Motor neuron (in vitro differentiated cells): ENCODE results near the gene OLIG2. TPM values are rescaled to one million over a fixed set of nuclear protein-coding genes. Genes with fewer than 3 reads are reported as not detected.

Experiments
- ATAC-seq, 8 experiments: fragments of 200-7000 bp; cut with Tn5 transposase; replicated peaks in 6 of 8; 2 replicates each; pipeline ENCODE4 v1.8.0; 2021; ENCODE audit warnings: mild to moderate bottlenecking in 8 of 8, moderate library complexity in 8 of 8
- H3K27ac ChIP-seq, 2 donors: fragments of 250-450 bp; sonication (Bioruptor Pico); 2 replicates each; pipeline ENCODE4 v1.9.0; 2021; ENCODE audit warnings: antibody characterized with exemption in 2 of 2, mild to moderate bottlenecking in 2 of 2, moderate library complexity in 1 of 2
- H3K4me1 ChIP-seq, 2 donors: fragments of 250-450 bp; sonication (Bioruptor Pico); replicated peaks in 1 of 2; 2 replicates each; pipeline ENCODE4 v1.6.1; 2021; ENCODE audit warnings: antibody characterized with exemption in 2 of 2, mild to moderate bottlenecking in 2 of 2, moderate library complexity in 1 of 2
- H3K4me3 ChIP-seq, 5 donors: fragments of 250-450 bp; sonication (Bioruptor Pico); 2 replicates each; pipeline ENCODE4 v1.9.0; 2021; ENCODE audit warnings: antibody characterized with exemption in 5 of 5, mild to moderate bottlenecking in 5 of 5, moderate library complexity in 4 of 5
- WGBS, 10 experiments: fragments of 450-650 bp; shearing (Covaris generic); methylation state at CpG; one replicate each; pipeline ENCODE4 v1.0.0; 2022; 5-methylcytosine and 5-hydroxymethylcytosine counted together
- in situ Hi-C, 9 experiments: fragments of 400-800 bp; cut with MboI; loops; one replicate each; pipeline ENCODE4 v1.15.0; 2021; ENCODE audit warnings: low sequenced_read_pairs in 9 of 9, low pct_unique_long_range_greater_than_20kb in 2 of 9; ENCODE audit not compliant: unreplicated experiment in 9 of 9
- total RNA-seq, 8 experiments: library from RNA; unstranded; fragments of 300-600 nt; gene quantifications; 2 replicates each; pipeline versions ENCODE4 v1.2.3 to v1.2.4, GENCODE V29; 2022

Gene OLIG2
- total RNA-seq, 8 experiments from 2014 or later: 0.18 to 10.1 (median 8.4) TPM; not detected in 1

GRCh38 chr21:33008333-33009051 lies 17.2 kb upstream of the OLIG2 start:
- peak; percentile 47 to 89 (median 68) for ATAC-seq
- Histone ChIP-seq H3K4me3 (no peak overlapping the region), H3K27ac (no peak overlapping the region), H3K4me1 (peaks cover 7 to 10% of the 10 kb centered on the region in 2 donors)
- 0 to 88% (median 48%) methylated on average over 1 to 3 of the region's 3 CpGs for WGBS, 10 experiments
- in situ Hi-C loops: no loop called here

- Histone ChIP-seq H3K4me1 (peaks cover 7 to 10% of the 10 kb centered on the region in 2 donors), H3K27ac (no peak overlapping the region), H3K4me3 (no peak overlapping the region)
- ATAC-seq: no peak
- 40 to 100% (median 85%) methylated on average over 1 of the region's 1 CpG; no CpG with 5 or more reads in 6 of the 10 experiments for WGBS, 10 experiments
- in situ Hi-C loops: no loop called here
Observed at GRCh38 chr21:33010931-33011330, 14.8 kb upstream of the OLIG2 start.

GRCh38 chr21:33011462-33011861 lies 14.3 kb upstream of the OLIG2 start:
- no peak overlapping the region for H3K4me3 ChIP-seq
- WGBS, 10 experiments: 54 to 92% (median 67%) methylated on average over 1 to 3 of the region's 3 CpGs; no CpG with 5 or more reads in 4 of the 10 experiments
- ATAC-seq: peak in 4 of 8 experiments; percentile 36 to 61 (median 44)

GRCh38 chr21:33013626-33014025 lies 12.1 kb upstream of the OLIG2 start:
- H3K4me3 ChIP-seq: no peak overlapping the region
- no peak overlapping the region for H3K27ac ChIP-seq
- WGBS, 10 experiments: 5% methylated on average over 3 of the region's 3 CpGs; no CpG with 5 or more reads in 9 of the 10 experiments
- no peak for ATAC-seq
- peaks cover 4% of the 10 kb centered on the region in 2 donors for H3K4me1 ChIP-seq
- in situ Hi-C loops: no loop called here

More at GRCh38 chr21:33011462-33011861, 14.3 kb upstream of the OLIG2 start:
- Histone ChIP-seq H3K27ac (no peak overlapping the region), H3K4me1 (peaks cover 7 to 10% of the 10 kb centered on the region in 2 donors)
- in situ Hi-C loops: no loop called here

GRCh38 chr21:33014331-33014730 lies 11.4 kb upstream of the OLIG2 start:
- in situ Hi-C loops: no loop called here

GRCh38 chr21:33015096-33015495 lies 10.6 kb upstream of the OLIG2 start:
- Histone ChIP-seq H3K27ac (no peak overlapping the region), H3K4me1 (peaks cover 2 to 5% of the 10 kb centered on the region in 2 donors), H3K4me3 (no peak overlapping the region)
- in situ Hi-C loops: no loop called here
- WGBS, 10 experiments: 17 to 70% (median 60%) methylated on average over 1 to 4 of the region's 4 CpGs; no CpG with 5 or more reads in 3 of the 10 experiments
- ATAC-seq: no peak

More at GRCh38 chr21:33014331-33014730, 11.4 kb upstream of the OLIG2 start:
- Histone ChIP-seq H3K4me3 (no peak overlapping the region), H3K27ac (no peak overlapping the region), H3K4me1 (no peaks in the 10 kb centered on the region)
- no peak for ATAC-seq
- 60 to 100% (median 89%) methylated on average over 1 of the region's 2 CpGs; no CpG with 5 or more reads in 7 of the 10 experiments for WGBS, 10 experiments

- in situ Hi-C loops: no loop called here
- no peak overlapping the region for H3K4me3 ChIP-seq
- ATAC-seq: no peak
- H3K4me1 ChIP-seq: peaks cover 9 to 11% of the 10 kb centered on the region in 2 donors
- WGBS, 10 experiments: 0 to 100% (median 80%) methylated on average over 1 to 3 of the region's 3 CpGs; no CpG with 5 or more reads in 1 of the 10 experiments
- no peak overlapping the region for H3K27ac ChIP-seq
Observed at GRCh38 chr21:33015756-33016155, 10.0 kb upstream of the OLIG2 start.

- H3K4me3 ChIP-seq: no peak overlapping the region
- WGBS, 10 experiments: 0 to 80% (median 58%) methylated on average over 1 to 7 of the region's 9 CpGs; no CpG with 5 or more reads in 1 of the 10 experiments
- H3K27ac ChIP-seq: no peak overlapping the region
- H3K4me1 ChIP-seq: peaks cover 17 to 26% of the 10 kb centered on the region in 2 donors
- in situ Hi-C loops: no loop called here
- ATAC-seq: no peak
Observed at GRCh38 chr21:33018707-33019465, 6.8 kb upstream of the OLIG2 start.

- in situ Hi-C loops: no loop called here
Observed at GRCh38 chr21:33019516-33019884, 6.2 kb upstream of the OLIG2 start.

GRCh38 chr21:33019885-33020557 lies 5.7 kb upstream of the OLIG2 start:
- H3K27ac ChIP-seq: no peak overlapping the region
- in situ Hi-C loops: no loop called here
- peak overlapping the region; percentile 5 to 25 (median 22) for H3K4me3 ChIP-seq
- peaks cover 20 to 33% of the 10 kb centered on the region in 2 donors for H3K4me1 ChIP-seq
- WGBS, 10 experiments: 0 to 100% (median 27%) methylated on average over 1 to 10 of the region's 55 CpGs; no CpG with 5 or more reads in 6 of the 10 experiments
- peak in 7 of 8 experiments; percentile 20 to 79 (median 67) for ATAC-seq

More at GRCh38 chr21:33019516-33019884, 6.2 kb upstream of the OLIG2 start:
- peaks cover 20 to 29% of the 10 kb centered on the region in 2 donors for H3K4me1 ChIP-seq
- 0 to 80% (median 39%) methylated on average over 1 to 6 of the region's 17 CpGs; no CpG with 5 or more reads in 4 of the 10 experiments for WGBS, 10 experiments
- H3K4me3 ChIP-seq: peak overlapping the region in 4 of 5 donors; percentile 12 to 25 (median 22)
- ATAC-seq: no peak
- no peak overlapping the region for H3K27ac ChIP-seq

GRCh38 chr21:33020558-33021100 lies 5.1 kb upstream of the OLIG2 start:
- H3K4me3 ChIP-seq: no peak overlapping the region
- peaks cover 20 to 34% of the 10 kb centered on the region in 2 donors for H3K4me1 ChIP-seq
- no peak overlapping the region for H3K27ac ChIP-seq
- WGBS, 10 experiments: 20 to 42% (median 29%) methylated on average over 1 to 4 of the region's 16 CpGs; no CpG with 5 or more reads in 7 of the 10 experiments
- in situ Hi-C loops: no loop called here
- no peak for ATAC-seq

GRCh38 chr21:33021150-33021549 lies 4.6 kb upstream of the OLIG2 start:
- in situ Hi-C loops: no loop called here
- Histone ChIP-seq H3K27ac (no peak overlapping the region), H3K4me3 (no peak overlapping the region), H3K4me1 (peaks cover 20 to 34% of the 10 kb centered on the region in 2 donors)
- no peak for ATAC-seq
- 20 to 40% (median 40%) methylated on average over 1 of the region's 11 CpGs; no CpG with 5 or more reads in 7 of the 10 experiments for WGBS, 10 experiments
